GM20000 (cell line): Measurements from ENCODE around the gene ZMAT5.

Experiments used
- DNase-seq: peaks from one replicate; pipeline ENCODE4 v3.0.0; 2012; ENCODE audit warnings: low spot score
- CTCF ChIP-seq: IDR thresholded peaks from 2 replicates; pipeline ENCODE4 v1.5.1; 2012; ENCODE audit warnings: mild to moderate bottlenecking, control low read depth; ENCODE audit errors: extremely low read depth, missing control alignments

ZMAT5 gene

DNA sequence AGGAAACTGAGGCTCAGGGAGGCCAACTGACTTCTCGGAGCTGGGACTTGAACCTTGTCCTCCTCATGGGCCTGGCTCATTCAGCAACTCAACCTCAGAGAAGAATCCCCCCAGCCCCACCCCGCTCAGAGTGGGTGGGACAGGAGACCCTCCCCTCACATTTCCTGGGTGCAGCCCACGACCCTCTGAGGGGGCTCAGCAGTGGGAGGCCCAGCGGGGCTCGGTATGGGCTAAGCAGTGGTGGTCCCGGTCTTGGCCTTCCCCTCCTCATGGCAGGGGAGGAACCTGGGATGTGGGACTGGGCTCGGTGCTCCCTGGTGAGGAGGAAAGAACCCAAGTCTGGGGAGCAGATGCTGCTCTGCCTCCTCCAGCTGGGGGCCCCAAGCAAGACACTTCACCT, 61.2 kb downstream of the ZMAT5 start:
- DNase-seq = no peak
- TF ChIP-seq CTCF = no peak

- no peak for DNase-seq
- no peak for TF ChIP-seq CTCF
These were observed 62.1 kb downstream of the ZMAT5 start for GRCh38 chr22:29704528-29705285.

DNA sequence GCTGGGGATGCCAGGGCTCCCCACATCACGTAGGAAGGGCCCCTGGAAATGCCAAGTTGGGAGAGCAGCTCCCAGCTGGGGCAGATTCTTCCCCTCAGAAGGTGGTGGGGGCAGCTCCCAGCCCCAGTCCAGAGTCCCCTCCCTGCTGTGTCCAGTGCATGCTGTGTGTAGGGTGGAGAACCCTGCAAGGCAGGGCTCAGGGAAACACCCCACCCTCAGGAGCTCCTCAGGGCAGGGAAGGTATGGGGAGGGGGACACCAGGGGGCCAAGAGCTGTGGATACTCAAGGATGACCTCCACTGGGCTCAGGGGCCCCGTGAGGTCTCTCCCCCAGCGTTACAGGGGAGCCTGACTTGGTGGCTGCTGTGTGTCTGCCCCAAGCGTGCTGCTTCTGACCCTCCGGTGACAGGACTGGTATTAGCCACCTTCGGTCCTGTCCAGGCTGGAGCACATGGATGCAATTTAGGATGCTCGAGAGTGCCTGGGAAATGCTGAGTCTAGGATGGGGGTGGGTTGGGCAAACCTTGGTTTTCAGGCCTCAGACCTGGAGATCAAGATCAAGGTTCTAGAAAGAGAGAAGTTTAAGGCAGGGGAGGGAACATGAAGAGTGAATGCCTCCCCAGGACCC, 63.1 kb downstream of the ZMAT5 start:
- no peak for TF ChIP-seq CTCF
- DNase-seq = no peak

DNA sequence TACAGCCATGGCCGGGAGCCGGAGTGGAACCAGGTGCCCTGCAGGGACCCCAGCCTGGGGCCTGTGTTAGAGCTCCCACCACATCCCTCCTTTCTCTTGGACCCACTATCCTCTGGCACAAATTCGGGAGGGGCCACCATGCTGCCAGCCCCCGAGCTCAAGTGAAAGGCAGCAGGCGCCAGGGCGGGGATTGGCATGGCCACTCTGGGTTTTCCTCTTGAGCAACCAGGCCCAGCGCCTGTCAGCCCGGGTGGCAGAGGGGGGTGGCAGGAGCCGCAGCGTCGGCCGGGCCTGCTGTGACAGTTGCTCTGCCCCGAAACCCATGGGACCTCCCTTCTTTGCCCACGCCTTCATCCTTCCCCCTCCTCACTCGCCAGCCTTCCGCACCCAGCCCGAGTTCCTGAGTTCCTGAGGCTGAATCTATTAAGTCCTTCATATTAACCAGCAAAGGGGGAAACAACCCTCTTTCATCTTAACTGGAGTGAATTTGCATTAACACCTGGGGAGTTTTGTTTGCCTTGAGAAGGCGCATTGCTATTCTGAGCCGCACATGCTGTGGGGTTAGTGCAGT, 63.8 kb downstream of the ZMAT5 start:
- no peak for DNase-seq
- TF ChIP-seq CTCF = no peak

- no peak for TF ChIP-seq CTCF
- no peak for DNase-seq
These were observed 64.5 kb downstream of the ZMAT5 start for GRCh38 chr22:29702000-29702930.

GRCh38 chr22:29701155-29701999, 65.4 kb downstream of the ZMAT5 start:
- TF ChIP-seq CTCF = no peak
- no peak for DNase-seq
